HG03565 (cell line): Measurements from ENCODE around the gene NUTM1.

Experiments
- ATAC-seq: cut with Tn5 transposase; IDR thresholded peaks from one replicate; pipeline ENCODE4 v1.9.1; 2021; ENCODE audit warnings: mild to moderate bottlenecking, moderate library complexity; ENCODE audit not compliant: unreplicated experiment

NUTM1 gene

GRCh38 chr15:34342737-34343575, at the start of gene NUTM1, which contains the start of gene NOP10:
NUTM1 (plus strand) TSS chr15:34343315; CDS start chr15:34343697, 382 bp downstream.
NOP10 (minus strand) TSS chr15:34343136; CDS start chr15:34343073, 63 bp downstream.
- peak; percentile 84 for ATAC-seq

DNA sequence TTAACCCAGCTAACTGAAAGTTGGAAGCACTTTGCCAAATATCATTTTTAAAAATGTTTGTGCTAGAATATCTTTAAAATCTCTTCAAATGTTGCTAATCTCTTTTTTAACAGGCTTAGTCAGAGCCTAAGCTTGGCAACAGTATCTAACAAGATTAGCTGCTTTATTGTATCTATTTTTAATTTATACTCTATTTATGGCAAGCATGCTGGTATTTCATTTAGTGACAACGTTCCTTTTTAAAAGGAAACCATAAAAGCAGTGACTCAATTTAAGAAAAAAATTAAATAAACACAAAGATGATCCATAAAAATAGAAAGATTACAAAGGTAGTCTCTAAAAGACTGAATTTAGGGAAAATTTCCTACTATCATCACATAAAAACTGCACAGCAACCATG, 46.1 kb upstream of the NUTM1 start:
- no peak for ATAC-seq

DNA sequence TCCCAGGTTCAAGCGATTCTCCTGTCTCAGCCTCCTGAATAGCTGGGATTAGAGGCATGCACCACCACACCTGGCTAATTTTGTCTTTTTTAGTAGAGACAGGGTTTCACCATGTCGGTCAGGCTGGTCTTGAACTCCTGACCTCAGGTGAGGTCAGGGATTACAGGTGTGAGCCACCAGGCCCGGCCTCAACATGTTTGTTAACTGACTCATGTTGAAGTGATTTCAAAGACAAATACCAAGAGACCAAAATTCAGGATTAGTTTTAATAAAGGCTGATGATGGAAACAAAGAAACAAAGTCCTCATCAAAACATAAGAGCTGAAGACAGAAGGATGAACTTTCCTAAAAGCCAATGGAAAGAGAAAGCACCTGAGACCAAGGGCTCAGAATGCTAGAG, 42.1 kb upstream of the NUTM1 start:
- no peak for ATAC-seq

- ATAC-seq, result no peak
These were observed 38.5 kb upstream of the NUTM1 start for GRCh38 chr15:34304613-34305012.

GRCh38 chr15:34311563-34311962, 31.6 kb upstream of the NUTM1 start:
- ATAC-seq, result no peak

DNA sequence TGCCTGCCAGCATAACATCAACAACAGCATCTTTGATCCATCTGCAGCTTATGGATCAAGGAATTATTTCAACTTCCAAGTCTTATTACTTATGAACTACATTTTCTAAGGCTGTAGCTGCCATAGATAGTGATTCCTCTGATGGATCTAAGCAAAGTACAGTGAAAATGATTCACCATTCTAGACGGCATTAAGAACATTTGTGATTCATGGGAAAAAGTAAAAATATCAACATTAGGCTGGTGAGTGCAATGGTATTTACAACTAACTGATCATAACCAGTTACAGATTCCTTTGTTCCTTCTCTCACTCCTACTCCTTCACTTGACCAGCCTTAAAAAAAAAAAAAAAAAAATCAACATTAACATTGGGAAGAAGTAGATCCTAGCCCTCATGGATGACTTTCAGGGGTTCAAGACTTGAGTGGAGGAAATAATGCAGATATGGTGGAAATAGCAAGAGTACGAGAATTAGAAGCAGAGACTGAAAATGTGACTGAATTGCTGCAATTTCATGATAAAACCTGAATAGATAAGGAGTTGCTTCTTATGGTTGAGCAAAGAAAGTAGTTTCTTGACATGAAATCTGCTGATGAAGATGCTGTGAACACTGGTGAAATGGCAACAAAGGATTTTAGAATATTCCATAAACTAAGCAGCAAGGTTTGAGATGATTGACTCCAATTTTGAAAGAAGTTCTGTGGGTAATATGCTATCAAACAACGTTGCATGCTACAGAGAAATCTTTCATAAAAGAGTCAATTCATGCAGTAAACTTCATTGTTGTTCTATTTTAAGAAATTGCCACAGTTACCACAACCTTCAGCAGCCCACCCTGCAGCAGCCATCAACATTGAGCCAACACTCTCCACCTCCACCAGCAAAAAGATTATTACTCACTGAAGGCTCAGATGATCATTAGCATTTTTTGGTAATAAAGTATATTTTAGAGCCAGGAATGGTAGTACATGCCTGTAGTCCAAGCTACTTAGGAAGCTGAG, 28.3 kb upstream of the NUTM1 start:
- no peak for ATAC-seq

- ATAC-seq, result no peak
These were observed 24.6 kb upstream of the NUTM1 start for GRCh38 chr15:34318277-34319079.

- ATAC-seq, result no peak
These were observed 19.9 kb upstream of the NUTM1 start for GRCh38 chr15:34323217-34323616.

DNA sequence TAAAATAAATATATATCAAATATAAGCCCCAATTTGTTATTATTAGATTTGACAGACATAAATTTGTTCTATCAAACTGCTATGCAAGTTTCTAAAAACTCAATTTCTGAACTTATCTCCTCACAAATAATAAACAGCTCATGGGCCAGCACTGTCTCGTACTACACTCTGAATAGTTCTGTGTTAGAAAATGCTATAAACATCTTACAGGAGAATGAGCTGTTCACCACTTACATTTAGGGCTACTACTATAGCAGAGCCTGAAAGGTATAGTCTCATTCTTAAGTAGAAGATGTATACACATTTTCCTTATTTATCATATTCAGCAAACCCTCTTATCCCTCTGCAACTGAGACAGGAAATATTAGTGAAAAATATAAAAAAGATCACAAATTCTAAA, 18.2 kb upstream of the NUTM1 start:
- no peak for ATAC-seq

GRCh38 chr15:34325368-34325767, 17.7 kb upstream of the NUTM1 start:
- no peak for ATAC-seq

- ATAC-seq, result peak; percentile 32
These were observed 15.2 kb upstream of the NUTM1 start for GRCh38 chr15:34327906-34328305.

GRCh38 chr15:34329006-34329405, 14.1 kb upstream of the NUTM1 start:
- ATAC-seq, result no peak

DNA sequence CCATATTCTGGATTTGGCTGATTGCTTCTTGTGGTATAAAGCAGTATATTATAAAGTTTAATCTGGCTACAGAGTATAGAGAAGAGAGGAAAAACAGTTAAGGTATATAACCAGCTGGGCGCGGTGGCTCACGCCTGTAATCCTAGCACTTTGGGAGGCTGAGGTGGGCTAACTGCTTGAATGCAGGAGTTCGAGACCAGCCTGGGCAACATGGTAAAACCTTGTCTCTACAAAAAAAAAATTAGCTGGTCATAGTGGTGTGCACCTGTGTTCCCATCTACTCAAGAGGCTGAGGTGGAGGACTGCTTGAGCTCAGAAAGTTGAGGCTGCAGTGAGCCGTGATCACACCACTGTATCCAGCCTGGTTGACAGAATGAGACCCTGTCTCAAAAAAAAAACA, 12.8 kb upstream of the NUTM1 start:
- ATAC-seq, result no peak

GRCh38 chr15:34331809-34332208, 11.3 kb upstream of the NUTM1 start:
- ATAC-seq, result no peak

- ATAC-seq, result no peak
These were observed 10.5 kb upstream of the NUTM1 start for GRCh38 chr15:34332553-34333120.

DNA sequence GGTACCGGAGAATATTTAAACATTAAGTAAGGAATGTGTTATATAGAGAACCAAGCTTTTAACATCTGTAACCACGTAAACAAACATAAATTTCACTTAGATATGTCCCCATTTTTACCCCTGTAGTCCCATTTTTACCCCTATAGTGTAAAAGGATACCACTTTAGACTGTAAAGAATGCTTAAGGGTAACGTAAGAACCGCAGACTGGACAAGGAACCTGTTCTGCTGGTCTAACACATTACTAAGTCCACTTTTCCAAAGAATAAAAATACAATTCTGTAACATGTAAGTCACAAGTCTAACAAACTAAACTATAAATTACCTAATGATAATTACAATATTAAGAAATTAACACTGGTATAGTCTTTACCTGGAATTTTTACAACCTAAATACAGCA, 8.4 kb upstream of the NUTM1 start:
- no peak for ATAC-seq

DNA sequence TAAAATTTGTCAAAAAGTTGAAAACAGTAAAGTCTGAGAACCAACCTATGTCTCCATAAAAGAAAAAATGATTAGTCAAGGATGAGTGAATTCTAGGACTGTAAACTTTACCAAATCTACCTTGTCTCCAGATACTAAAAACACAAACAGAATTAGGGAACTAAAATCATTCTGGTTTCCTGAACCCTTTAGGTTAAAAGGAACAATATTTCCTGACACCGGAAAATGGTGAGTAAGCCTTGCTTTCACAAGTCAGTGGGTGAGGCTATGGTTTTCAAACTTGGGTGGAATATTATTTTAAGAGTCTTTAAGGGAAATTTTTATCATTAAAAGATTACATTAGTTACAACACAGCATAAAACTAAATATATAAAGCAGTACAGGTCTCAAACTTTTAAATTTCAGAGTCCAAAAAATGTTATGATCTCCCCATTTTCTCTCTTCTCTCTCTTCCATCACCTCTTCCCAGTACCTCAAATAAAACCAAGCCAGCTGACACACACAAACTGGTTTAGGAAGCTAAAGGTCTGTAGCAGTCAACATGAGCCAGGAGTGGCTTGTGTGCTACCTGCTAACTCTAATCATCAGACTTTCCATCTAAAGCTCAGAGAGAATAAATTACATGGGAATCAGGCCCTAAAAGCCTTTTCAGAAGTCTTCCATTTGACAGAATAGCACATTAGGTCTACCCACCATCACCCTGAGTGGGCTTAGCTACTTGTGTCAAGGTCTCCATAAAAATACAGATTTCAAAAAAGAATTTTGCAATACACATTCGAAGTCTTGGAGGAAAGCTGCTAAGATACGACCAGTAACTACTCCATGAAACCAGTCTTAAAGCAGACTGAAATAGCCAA, 7.7 kb upstream of the NUTM1 start:
- no peak for ATAC-seq

DNA sequence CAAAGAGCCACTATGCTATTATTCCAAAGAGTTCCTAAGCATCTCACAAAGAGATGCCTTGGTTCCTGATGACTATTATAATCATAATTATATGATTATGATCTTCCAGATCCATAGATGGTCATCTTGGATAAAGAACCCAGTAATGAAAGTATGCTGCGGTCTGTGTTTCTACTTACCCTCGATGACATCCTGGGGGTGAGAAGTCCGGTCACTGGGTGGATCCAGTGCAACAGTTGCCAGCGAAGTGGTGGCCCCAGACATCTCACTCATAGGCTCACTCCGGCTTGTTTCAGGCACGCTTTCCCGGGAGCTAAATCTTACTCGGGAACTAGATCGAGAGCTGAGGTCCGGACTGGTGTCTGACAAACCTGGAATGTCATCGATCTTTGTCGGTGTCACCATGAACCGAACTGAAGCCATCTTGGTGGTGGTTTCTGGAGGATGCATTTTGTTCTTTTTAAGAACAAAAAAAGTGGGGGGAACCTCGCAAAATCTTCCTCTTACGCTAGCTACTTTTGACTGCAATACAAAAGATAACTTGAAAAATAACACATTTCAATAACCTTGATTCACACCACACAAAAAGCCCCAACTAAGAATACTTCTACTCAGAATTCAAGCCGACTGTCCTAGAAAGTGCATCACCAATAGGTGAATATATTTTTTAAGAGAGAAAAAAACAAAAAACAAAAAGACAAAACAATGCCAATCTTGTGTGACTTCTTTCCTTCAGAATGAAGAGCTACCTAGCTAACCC, 6.7 kb upstream of the NUTM1 start:
- ATAC-seq, result no peak
